Measurements from ENCODE around the gene RUFY3.

- TF ChIP-seq POLR2AphosphoS5 (IDR thresholded peaks at IDR 0.05; ENCODE audit: low read depth, low read length) (no peak), TCF7L2 (IDR thresholded peaks at IDR 0.05; ENCODE audit: low read depth, low read length) (no peak)
Observed at GRCh38 chr4:70833675-70834074, 111.9 kb downstream of the RUFY3 start.

All from Panc1 (cell line).